ENCODE data around the gene MDM2. TPM values are rescaled to one million over a fixed set of nuclear protein-coding genes. Genes with fewer than 3 reads are reported as not detected.

MDM2 gene
- total and polyA plus RNA-seq, 8 donors = 30.7 to 132 (median 56.8) TPM

DNA sequence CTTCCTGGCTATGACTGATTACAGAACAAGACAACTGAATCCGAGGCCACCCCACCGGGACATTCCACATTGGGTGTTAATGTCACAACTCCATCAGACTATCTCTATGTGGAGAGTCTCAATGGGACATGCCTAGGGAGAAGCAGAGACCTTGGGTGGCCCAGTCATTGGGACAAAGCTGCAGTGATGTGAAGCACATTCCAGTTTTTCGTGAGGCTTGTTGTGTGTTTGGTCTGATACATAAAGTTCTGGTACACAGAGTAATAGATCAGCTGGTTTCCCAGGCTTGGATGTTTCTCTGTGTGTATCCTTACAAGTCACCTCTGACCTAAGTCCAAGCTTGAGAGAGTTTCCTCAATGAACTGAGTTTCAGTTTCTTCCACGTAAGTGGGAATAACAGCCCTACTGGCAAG lies 82.7 kb downstream of the MDM2 start:
- intact Hi-C loops (cut with DNase I) = loop anchor here in 1 of 3 donors (10.0 kb wide), 2 partner anchors 164 to 264 kb away; no protein-coding TSS in a partner anchor
- ATAC-seq (no peak), FAIRE-seq (no peak), DNase-seq (no peak)
- H3K27me3 ChIP-seq = no peaks in the 10 kb centered on the region
- no peaks in the 10 kb centered on the region for H3K36me3 ChIP-seq
- TF ChIP-seq, protein P1, sequence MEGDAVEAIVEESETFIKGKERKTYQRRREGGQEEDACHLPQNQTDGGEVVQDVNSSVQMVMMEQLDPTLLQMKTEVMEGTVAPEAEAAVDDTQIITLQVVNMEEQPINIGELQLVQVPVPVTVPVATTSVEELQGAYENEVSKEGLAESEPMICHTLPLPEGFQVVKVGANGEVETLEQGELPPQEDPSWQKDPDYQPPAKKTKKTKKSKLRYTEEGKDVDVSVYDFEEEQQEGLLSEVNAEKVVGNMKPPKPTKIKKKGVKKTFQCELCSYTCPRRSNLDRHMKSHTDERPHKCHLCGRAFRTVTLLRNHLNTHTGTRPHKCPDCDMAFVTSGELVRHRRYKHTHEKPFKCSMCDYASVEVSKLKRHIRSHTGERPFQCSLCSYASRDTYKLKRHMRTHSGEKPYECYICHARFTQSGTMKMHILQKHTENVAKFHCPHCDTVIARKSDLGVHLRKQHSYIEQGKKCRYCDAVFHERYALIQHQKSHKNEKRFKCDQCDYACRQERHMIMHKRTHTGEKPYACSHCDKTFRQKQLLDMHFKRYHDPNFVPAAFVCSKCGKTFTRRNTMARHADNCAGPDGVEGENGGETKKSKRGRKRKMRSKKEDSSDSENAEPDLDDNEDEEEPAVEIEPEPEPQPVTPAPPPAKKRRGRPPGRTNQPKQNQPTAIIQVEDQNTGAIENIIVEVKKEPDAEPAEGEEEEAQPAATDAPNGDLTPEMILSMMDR (IDR thresholded peaks at IDR 0.05) = no peak
- WGBS, 2 donors = 90 to 92% methylated on average over 4 of the region's 4 CpGs
- H3K27ac ChIP-seq = no peak overlapping the region
- H3K4me3 ChIP-seq = no peak overlapping the region
- H3K4me1 ChIP-seq = no peaks in the 10 kb centered on the region
- no peaks in the 10 kb centered on the region for H3K9me3 ChIP-seq

DNA sequence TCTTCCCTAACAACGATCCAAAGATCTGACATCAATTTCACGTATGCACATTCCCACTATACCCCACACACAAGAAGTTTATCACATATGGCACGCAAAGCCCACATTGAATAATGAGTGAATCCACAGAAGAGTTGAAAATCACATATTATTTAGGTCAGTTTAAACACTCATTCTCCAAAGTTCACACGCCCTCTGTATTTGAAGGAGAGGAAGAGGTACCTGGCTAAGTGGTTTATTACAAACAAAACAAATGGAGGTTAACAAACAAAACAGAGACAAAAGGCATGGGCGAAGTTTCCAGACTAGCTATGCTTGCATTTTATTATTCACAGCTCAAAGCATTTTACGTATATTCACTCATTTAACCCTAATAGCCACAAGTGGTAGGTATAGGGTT lies 83.2 kb downstream of the MDM2 start:
- H3K4me3 ChIP-seq = no peak overlapping the region
- no peaks in the 10 kb centered on the region for H3K27me3 ChIP-seq
- intact Hi-C loops (cut with DNase I) = loop anchor here in 1 of 3 donors (10.0 kb wide), 2 partner anchors 164 to 264 kb away; no protein-coding TSS in a partner anchor
- H3K27ac ChIP-seq = no peak overlapping the region
- TF ChIP-seq, protein P1 (IDR thresholded peaks at IDR 0.05) = no peak
- H3K36me3 ChIP-seq = no peaks in the 10 kb centered on the region
- 85% methylated on average over 6 of the region's 6 CpGs for WGBS, 2 donors
- ATAC-seq (no peak), DNase-seq (no peak), FAIRE-seq (no peak)
- no peaks in the 10 kb centered on the region for H3K9me3 ChIP-seq
- H3K4me1 ChIP-seq = no peaks in the 10 kb centered on the region

DNA sequence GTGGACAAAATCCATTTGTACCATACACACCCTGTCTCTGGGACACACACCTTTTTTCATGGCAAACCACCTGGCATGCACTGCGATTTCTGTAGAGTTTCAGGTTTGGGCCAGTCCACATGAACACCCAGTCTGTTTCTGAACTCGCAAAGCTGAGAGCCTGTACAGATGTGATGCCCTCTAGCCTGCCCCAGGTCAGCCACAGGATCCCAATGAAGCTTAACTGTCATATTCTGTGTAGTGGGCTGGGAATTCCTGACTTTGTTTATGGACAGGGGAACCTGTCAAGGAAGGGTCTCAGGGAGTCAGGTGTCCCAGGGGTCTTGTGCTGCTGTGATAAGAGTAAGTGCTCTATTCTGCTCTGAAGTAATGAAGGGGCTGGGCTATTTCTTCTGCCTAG lies 85.2 kb downstream of the MDM2 start:
- intact Hi-C loops (cut with DNase I) = loop anchor here in 1 of 3 donors (10.0 kb wide), 2 partner anchors 162 to 262 kb away; no protein-coding TSS in a partner anchor
- WGBS, 2 donors = 96 to 98% methylated on average over 2 of the region's 2 CpGs
- ATAC-seq = no peak
- no peaks in the 10 kb centered on the region for H3K4me1 ChIP-seq
- no peak overlapping the region for H3K4me3 ChIP-seq
- H3K27me3 ChIP-seq = no peaks in the 10 kb centered on the region
- TF ChIP-seq, protein P1 (IDR thresholded peaks at IDR 0.05) = no peak
- H3K27ac ChIP-seq = no peak overlapping the region
- no peak for DNase-seq
- H3K9me3 ChIP-seq = no peaks in the 10 kb centered on the region
- no peaks in the 10 kb centered on the region for H3K36me3 ChIP-seq
- FAIRE-seq = no peak

DNA sequence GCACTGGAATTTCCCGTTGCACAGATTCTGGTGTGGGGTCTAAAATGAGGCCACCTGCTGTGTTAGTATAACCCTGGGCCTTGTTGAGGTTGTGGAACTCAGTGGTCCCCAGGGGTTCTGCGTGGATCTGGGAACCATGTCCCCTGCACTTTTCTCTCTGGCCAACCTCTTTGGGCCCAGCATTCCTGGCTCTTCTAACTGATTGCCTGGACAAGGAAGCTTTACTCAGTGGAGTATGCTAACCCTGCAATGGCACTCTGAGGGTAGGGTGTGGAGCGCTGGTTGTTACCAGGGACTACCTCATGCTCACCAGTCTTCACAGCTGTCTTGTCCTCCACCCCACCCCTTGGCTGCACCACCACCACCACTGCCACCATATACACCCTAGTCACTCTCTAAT lies 85.8 kb downstream of the MDM2 start:
- no peaks in the 10 kb centered on the region for H3K4me1 ChIP-seq
- intact Hi-C loops (cut with DNase I) = loop anchor here in 1 of 3 donors (10.0 kb wide), 2 partner anchors 161 to 261 kb away; no protein-coding TSS in a partner anchor
- no peak for ATAC-seq
- no peak for DNase-seq
- H3K36me3 ChIP-seq = no peaks in the 10 kb centered on the region
- no peak overlapping the region for H3K4me3 ChIP-seq
- H3K9me3 ChIP-seq = no peaks in the 10 kb centered on the region
- no peak for FAIRE-seq
- WGBS, 2 donors = 93 to 96% methylated on average over 3 of the region's 3 CpGs
- TF ChIP-seq, protein P1 (IDR thresholded peaks at IDR 0.05) = no peak
- H3K27ac ChIP-seq = no peak overlapping the region
- H3K27me3 ChIP-seq = no peaks in the 10 kb centered on the region

DNA sequence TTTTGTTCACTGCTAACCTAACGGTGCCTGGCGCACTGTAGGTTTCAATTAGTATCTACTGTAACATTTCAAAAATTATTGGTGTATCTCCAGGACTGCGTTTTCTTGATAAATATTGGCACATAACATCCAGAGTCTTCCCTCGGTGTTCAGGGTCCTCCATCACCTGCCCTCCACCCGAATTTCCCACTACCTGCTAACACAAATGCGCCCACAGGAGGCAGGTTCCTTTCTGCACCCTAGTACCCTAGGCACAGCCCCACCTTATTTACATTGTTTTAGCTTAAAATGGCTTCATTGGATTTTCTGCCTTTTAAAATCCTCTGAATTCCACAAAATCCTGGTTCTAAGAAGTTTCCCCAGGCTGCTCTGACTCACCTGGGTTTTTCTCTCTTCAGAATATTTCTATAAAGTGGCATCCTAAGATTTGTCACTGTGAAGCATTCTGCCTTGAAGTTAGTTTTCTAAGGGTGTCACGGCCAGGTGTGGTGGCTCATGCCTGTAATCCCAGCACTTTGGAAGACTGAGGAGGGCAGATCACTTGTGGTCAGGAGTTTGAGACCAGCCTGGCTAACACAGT lies 86.4 kb downstream of the MDM2 start:
- no peaks in the 10 kb centered on the region for H3K36me3 ChIP-seq
- TF ChIP-seq, protein P1 (IDR thresholded peaks at IDR 0.05) = no peak
- no peak for ATAC-seq
- DNase-seq = no peak
- no peaks in the 10 kb centered on the region for H3K27me3 ChIP-seq
- 84 to 89% methylated on average over 7 of the region's 7 CpGs for WGBS, 2 donors
- no peak overlapping the region for H3K4me3 ChIP-seq
- H3K4me1 ChIP-seq = peaks cover under 1 to 2% (median 2%) of the 10 kb centered on the region in 3 donors
- intact Hi-C loops (cut with DNase I) = loop anchor here in 1 of 3 donors (10.0 kb wide), 2 partner anchors 160 to 260 kb away; no protein-coding TSS in a partner anchor
- H3K9me3 ChIP-seq = no peaks in the 10 kb centered on the region
- no peak for FAIRE-seq
- no peak overlapping the region for H3K27ac ChIP-seq

Data from pancreas (tissue), 10 donors.